Measurements from ENCODE around the gene FAAP24.
"Not testable (repeated sequence)": the region's sequence is repeated elsewhere in the genome, so short reads cannot be mapped to it uniquely, and the experiment has no call there.

The FAAP24 gene, protein sequence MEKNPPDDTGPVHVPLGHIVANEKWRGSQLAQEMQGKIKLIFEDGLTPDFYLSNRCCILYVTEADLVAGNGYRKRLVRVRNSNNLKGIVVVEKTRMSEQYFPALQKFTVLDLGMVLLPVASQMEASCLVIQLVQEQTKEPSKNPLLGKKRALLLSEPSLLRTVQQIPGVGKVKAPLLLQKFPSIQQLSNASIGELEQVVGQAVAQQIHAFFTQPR

DNA sequence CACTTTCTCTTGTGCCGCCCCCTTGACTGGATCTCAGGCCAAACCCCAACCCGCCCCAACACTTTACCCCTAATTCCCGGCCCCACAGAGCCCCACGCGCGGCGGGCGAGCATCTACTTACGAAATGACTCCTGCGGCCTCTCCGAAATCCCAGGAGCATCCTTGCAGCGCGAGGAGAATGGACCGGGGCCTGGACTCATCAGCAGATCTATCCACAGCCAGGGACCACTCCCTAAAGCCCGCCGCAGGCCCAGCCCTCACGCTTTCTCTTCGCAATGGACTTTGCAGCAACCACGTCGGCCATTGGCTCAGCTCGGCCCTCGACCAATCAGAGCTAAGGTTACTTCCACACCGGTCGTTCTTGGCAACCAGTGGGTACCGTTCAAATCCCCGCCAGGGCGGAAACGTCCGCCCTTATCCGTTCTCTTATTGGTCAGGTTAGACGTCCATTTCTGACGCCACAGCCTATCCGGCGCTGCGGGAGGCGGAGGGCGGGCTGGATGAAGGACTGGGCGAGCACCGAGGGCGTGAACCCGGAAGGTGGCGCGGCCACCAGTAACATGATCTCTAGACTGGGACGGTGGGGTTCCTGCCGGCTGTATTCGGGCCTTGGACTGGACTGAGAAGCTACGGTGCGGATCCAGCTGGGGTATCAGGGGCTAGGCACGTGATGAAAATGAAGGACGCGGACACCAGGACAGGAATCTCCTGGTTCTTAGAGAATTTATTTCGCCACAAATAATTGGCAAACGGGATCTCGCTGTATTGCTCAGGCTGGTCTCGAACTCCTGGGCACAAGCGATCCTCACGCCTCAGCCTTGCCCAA, at the start of gene FAAP24, which contains the start of gene CEP89:
Gene FAAP24, plus strand, starts transcription at position 528 of the 826 bp plus-strand sequence. CDS start 955 bp downstream, outside the sequence.
Gene CEP89, minus strand, starts transcription at position 244 of the 826 bp plus-strand sequence. Its CDS starts 84 bp downstream, at position 160.
- H3K4me1 ChIP-seq (ENCODE audit: control insufficient read depth, insufficient read depth, low read length), result no peaks in the 10 kb centered on the region
- peaks cover 9% of the 10 kb centered on the region for H3K36me3 ChIP-seq (ENCODE audit: control insufficient read depth, insufficient read depth, low read length)
- H3K27me3 ChIP-seq (ENCODE audit: control insufficient read depth, insufficient read depth, low read length), result no peaks in the 10 kb centered on the region
- no peaks in the 10 kb centered on the region for H3K9me3 ChIP-seq (ENCODE audit: control insufficient read depth, insufficient read depth, low read length)
- H3K4me3 ChIP-seq (ENCODE audit: low read depth, low read length), result peak within 1 kb of the TSS; percentile 78
- peak within 1 kb of the TSS; percentile 55; the same call in 1 of the 2 replicates for H3K9ac ChIP-seq (ENCODE audit: low read depth, low read length)
- peak within 1 kb of the TSS; percentile 50 for H3K27ac ChIP-seq (ENCODE audit: low read depth, low read length)

DNA sequence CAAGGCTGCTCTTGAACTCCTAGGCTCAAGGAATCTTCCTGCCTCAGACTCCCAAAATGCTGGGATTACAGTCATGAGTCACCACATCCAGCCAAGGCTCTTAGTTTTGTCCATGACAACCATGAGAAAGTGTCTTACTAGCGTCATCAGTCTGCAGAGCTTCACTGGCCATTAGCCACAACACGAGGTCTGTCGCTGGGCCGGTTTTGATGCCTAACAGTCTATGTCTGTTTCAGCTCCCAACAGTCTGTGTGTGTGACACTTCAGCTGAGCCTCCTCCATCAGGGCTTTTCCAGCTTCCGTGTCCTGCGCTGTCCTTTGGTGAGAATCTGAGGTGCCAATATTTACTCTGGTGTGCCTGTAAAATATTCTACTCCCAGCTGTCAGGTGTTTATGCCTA, 47.8 kb upstream of the FAAP24 start:
- no peaks in the 10 kb centered on the region for H3K4me1 ChIP-seq (ENCODE audit: control insufficient read depth, insufficient read depth, low read length)
- no peak overlapping the region for H3K9ac ChIP-seq (ENCODE audit: low read depth, low read length)
- peaks cover 2% of the 10 kb centered on the region; the same call in 1 of the 2 replicates for H3K9me3 ChIP-seq (ENCODE audit: control insufficient read depth, insufficient read depth, low read length)
- H3K27me3 ChIP-seq (ENCODE audit: control insufficient read depth, insufficient read depth, low read length), result no peaks in the 10 kb centered on the region
- no peak overlapping the region for H3K27ac ChIP-seq (ENCODE audit: low read depth, low read length)
- peaks cover 12% of the 10 kb centered on the region; the same call in 1 of the 2 replicates for H3K36me3 ChIP-seq (ENCODE audit: control insufficient read depth, insufficient read depth, low read length)
- H3K4me3 ChIP-seq (ENCODE audit: low read depth, low read length), result no peak overlapping the region

DNA sequence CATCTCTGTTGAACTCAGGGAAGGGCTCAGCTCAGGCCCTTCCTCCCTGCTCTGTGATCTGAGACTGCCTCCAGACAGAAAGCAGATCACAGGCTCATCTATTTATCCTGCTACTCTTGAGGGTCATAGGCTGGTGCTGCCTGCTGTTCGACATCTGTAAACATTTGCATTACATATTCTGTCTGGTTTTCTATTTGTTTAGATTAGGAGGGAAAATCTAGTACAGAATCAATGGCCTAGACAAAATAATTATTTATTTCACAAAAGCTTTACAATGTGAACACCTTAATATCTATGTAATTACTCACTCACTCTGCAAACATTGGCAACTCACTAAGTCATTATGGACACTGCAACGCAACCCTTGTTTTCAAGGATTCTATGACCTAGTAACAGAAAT, 43.2 kb upstream of the FAAP24 start:
- no peak overlapping the region for H3K4me3 ChIP-seq (ENCODE audit: low read depth, low read length)
- H3K27ac ChIP-seq (ENCODE audit: low read depth, low read length), result no peak overlapping the region
- H3K9me3 ChIP-seq (ENCODE audit: control insufficient read depth, insufficient read depth, low read length), result peaks cover 2% of the 10 kb centered on the region; the same call in 1 of the 2 replicates
- H3K27me3 ChIP-seq (ENCODE audit: control insufficient read depth, insufficient read depth, low read length), result no peaks in the 10 kb centered on the region
- H3K36me3 ChIP-seq (ENCODE audit: control insufficient read depth, insufficient read depth, low read length), result peaks cover 26% of the 10 kb centered on the region
- no peak overlapping the region for H3K9ac ChIP-seq (ENCODE audit: low read depth, low read length)
- H3K4me1 ChIP-seq (ENCODE audit: control insufficient read depth, insufficient read depth, low read length), result no peaks in the 10 kb centered on the region

DNA sequence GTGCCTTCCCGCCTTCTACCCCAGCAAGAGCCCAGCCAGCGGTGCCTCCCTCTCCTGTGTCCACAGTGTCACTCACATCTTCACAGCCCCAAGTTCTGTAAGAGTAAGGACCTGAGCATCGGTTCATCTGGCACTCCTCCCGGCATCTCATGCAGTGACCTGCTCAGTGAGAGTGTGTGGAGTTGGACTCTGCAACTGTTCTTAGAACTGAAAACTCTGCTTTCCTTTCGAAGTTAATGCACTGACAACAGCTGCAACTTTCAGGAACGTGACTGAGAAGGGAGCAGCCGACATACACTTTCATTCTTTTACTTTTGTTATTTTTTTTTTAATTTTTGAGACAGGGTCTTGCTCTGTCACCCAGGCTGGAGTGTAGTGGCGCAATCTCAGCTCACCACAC, 41.5 kb upstream of the FAAP24 start:
- H3K36me3 ChIP-seq (ENCODE audit: control insufficient read depth, insufficient read depth, low read length), result peaks cover 17% of the 10 kb centered on the region; the same call in 1 of the 2 replicates
- peaks cover 2% of the 10 kb centered on the region; the same call in 1 of the 2 replicates for H3K9me3 ChIP-seq (ENCODE audit: control insufficient read depth, insufficient read depth, low read length)
- H3K4me3 ChIP-seq (ENCODE audit: low read depth, low read length), result no peak overlapping the region
- H3K27ac ChIP-seq (ENCODE audit: low read depth, low read length), result no peak overlapping the region
- no peaks in the 10 kb centered on the region for H3K27me3 ChIP-seq (ENCODE audit: control insufficient read depth, insufficient read depth, low read length)
- H3K9ac ChIP-seq (ENCODE audit: low read depth, low read length), result no peak overlapping the region
- H3K4me1 ChIP-seq (ENCODE audit: control insufficient read depth, insufficient read depth, low read length), result no peaks in the 10 kb centered on the region

DNA sequence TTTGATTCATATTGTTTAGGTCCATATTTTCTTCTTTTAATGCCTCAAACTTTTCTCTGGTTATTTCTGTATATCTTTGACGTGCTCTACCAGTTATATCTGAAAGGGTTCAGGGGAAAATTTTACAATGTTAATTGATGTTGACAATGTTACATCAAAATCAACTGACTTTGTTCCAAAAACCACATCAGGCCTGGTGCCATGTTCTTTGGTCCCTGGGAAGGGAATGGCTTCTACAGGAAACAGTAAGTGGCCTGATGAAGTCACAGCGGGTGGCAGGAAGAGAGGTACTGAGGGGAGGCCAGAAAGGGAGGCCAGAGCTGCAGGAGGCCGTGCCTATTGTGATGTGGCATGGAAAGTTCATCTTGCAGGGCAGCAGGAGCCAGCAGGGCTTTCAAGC, 38.5 kb upstream of the FAAP24 start:
- Histone ChIP-seq H3K4me1 (ENCODE audit: control insufficient read depth, insufficient read depth, low read length) (no peaks in the 10 kb centered on the region), H3K9me3 (ENCODE audit: control insufficient read depth, insufficient read depth, low read length) (no peaks in the 10 kb centered on the region), H3K36me3 (ENCODE audit: control insufficient read depth, insufficient read depth, low read length) (peaks cover 14% of the 10 kb centered on the region; the same call in 1 of the 2 replicates), H3K27ac (ENCODE audit: low read depth, low read length) (no peak overlapping the region), H3K4me3 (ENCODE audit: low read depth, low read length) (no peak overlapping the region), H3K9ac (ENCODE audit: low read depth, low read length) (no peak overlapping the region), H3K27me3 (ENCODE audit: control insufficient read depth, insufficient read depth, low read length) (no peaks in the 10 kb centered on the region)

DNA sequence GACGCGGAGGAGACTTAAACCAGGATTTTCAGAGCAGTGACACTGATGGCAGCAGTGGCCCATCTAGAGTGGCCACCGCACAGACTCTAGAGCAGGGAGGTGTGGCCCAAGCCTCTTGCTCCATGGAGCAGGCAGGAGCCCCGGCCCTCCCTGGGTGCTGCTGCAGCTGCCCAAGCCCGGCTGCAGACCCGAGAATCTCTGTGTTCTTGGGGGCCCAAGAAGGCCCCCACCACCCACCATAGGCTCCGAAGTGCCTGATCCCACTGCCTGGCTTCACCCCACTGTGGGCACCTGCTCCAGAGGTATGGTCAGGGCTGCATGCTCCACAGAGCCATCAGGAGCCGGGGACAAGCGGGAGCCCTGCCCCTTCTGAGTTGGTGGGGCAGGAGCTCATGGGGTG, 36.4 kb upstream of the FAAP24 start:
- Histone ChIP-seq H3K4me3 (ENCODE audit: low read depth, low read length) (no peak overlapping the region), H3K9me3 (ENCODE audit: control insufficient read depth, insufficient read depth, low read length) (no peaks in the 10 kb centered on the region), H3K9ac (ENCODE audit: low read depth, low read length) (no peak overlapping the region), H3K27me3 (ENCODE audit: control insufficient read depth, insufficient read depth, low read length) (no peaks in the 10 kb centered on the region), H3K27ac (ENCODE audit: low read depth, low read length) (no peak overlapping the region), H3K36me3 (ENCODE audit: control insufficient read depth, insufficient read depth, low read length) (peaks cover 9% of the 10 kb centered on the region; the same call in 1 of the 2 replicates), H3K4me1 (ENCODE audit: control insufficient read depth, insufficient read depth, low read length) (no peaks in the 10 kb centered on the region)

DNA sequence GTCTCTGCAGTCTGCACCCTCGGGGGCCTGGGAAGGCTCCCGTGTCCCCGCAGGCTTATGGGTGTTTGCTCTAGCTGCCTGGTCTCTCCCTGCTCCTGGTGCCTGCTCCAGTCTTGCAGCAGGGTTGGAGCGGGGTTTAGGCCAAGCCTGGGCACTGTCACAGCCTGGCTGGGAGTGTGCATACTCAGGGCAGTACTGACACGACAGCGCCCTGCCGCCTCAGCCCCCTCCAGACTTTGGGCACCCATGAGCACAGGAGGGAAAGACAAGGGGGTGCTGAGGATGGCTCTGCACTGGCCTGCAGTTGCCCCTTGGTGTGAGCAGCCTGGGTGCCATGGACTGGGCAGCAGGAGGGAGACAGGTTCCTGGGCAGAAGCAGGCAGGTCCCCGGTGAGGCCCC, 36.0 kb upstream of the FAAP24 start:
- no peak overlapping the region for H3K4me3 ChIP-seq (ENCODE audit: low read depth, low read length)
- H3K9me3 ChIP-seq (ENCODE audit: control insufficient read depth, insufficient read depth, low read length), result no peaks in the 10 kb centered on the region
- H3K27me3 ChIP-seq (ENCODE audit: control insufficient read depth, insufficient read depth, low read length), result no peaks in the 10 kb centered on the region
- no peak overlapping the region for H3K27ac ChIP-seq (ENCODE audit: low read depth, low read length)
- no peak overlapping the region for H3K9ac ChIP-seq (ENCODE audit: low read depth, low read length)
- peaks cover 8% of the 10 kb centered on the region; the same call in 1 of the 2 replicates for H3K36me3 ChIP-seq (ENCODE audit: control insufficient read depth, insufficient read depth, low read length)
- no peaks in the 10 kb centered on the region for H3K4me1 ChIP-seq (ENCODE audit: control insufficient read depth, insufficient read depth, low read length)

DNA sequence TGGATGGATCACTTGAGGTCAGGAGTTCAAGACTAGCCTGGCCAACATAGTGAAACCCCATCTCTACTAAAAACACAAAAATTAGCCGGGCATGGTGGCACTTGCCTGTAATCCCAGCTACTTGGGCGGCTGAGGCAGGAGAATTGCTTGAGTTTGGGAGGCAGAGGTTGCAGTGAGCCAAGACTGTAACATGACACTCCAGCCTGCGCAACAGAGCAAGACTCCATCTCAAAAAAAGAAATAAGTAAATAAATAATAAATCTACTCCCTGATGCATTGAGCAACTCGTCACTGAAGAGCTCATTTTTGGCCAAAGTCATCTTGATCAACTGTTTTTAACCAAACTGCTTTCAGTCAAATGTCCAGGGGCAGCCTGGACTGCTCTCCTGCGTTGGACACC, 30.8 kb upstream of the FAAP24 start:
- H3K36me3 ChIP-seq (ENCODE audit: control insufficient read depth, insufficient read depth, low read length), result peaks cover 12% of the 10 kb centered on the region
- not testable (repeated sequence) for H3K27me3 ChIP-seq (ENCODE audit: control insufficient read depth, insufficient read depth, low read length); H3K9me3 ChIP-seq (ENCODE audit: control insufficient read depth, insufficient read depth, low read length); H3K4me3 ChIP-seq (ENCODE audit: low read depth, low read length); H3K27ac ChIP-seq (ENCODE audit: low read depth, low read length); H3K9ac ChIP-seq (ENCODE audit: low read depth, low read length); H3K4me1 ChIP-seq (ENCODE audit: control insufficient read depth, insufficient read depth, low read length)

DNA sequence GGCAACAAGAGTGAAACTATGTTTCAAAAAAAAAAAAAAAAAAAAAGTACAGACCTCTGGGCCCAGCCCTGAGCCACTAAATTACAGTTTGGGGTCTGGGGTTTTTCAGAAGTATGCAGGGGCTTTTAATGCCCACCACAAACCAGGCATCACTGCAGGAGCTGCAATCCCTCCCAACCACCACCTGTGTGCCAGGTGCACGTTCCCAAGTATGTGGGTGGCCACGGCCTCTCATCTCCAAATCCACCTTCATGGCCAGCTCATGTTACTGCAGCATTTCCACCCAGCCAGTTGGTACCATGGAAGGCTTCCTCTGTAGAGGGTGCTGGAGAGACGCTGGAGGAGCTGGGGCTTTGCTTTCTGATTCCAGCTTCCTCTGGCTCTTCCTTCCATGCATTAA, 26.8 kb upstream of the FAAP24 start:
- Histone ChIP-seq H3K4me3 (ENCODE audit: low read depth, low read length) (no peak overlapping the region), H3K9ac (ENCODE audit: low read depth, low read length) (no peak overlapping the region), H3K27ac (ENCODE audit: low read depth, low read length) (no peak overlapping the region), H3K36me3 (ENCODE audit: control insufficient read depth, insufficient read depth, low read length) (peaks cover 31% of the 10 kb centered on the region), H3K4me1 (ENCODE audit: control insufficient read depth, insufficient read depth, low read length) (no peaks in the 10 kb centered on the region), H3K9me3 (ENCODE audit: control insufficient read depth, insufficient read depth, low read length) (no peaks in the 10 kb centered on the region), H3K27me3 (ENCODE audit: control insufficient read depth, insufficient read depth, low read length) (no peaks in the 10 kb centered on the region)

DNA sequence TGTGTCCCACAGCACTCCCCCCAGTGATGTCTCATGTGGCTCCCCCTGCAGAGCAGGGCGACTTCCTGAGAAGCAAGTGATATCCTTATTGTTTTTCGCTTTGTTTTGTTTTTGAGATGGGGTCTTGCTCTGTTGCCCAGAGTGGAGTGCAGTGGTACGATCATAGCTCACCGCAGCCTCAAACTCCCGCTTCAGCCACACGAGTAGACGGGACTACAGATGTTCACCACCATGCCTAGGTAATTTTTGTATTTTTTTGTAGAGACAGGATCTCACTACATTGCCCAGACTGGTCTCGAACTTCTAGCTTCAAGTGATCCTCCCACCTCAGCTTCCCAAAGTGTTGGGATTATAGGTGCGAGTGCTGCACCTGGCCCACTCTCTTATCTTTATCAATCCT, 5.3 kb upstream of the FAAP24 start:
- H3K9ac ChIP-seq (ENCODE audit: low read depth, low read length), result no peak overlapping the region
- no peaks in the 10 kb centered on the region for H3K4me1 ChIP-seq (ENCODE audit: control insufficient read depth, insufficient read depth, low read length)
- no peaks in the 10 kb centered on the region for H3K27me3 ChIP-seq (ENCODE audit: control insufficient read depth, insufficient read depth, low read length)
- H3K4me3 ChIP-seq (ENCODE audit: low read depth, low read length), result no peak overlapping the region
- H3K36me3 ChIP-seq (ENCODE audit: control insufficient read depth, insufficient read depth, low read length), result peaks cover 20% of the 10 kb centered on the region; the same call in 1 of the 2 replicates
- no peaks in the 10 kb centered on the region for H3K9me3 ChIP-seq (ENCODE audit: control insufficient read depth, insufficient read depth, low read length)
- H3K27ac ChIP-seq (ENCODE audit: low read depth, low read length), result no peak overlapping the region

DNA sequence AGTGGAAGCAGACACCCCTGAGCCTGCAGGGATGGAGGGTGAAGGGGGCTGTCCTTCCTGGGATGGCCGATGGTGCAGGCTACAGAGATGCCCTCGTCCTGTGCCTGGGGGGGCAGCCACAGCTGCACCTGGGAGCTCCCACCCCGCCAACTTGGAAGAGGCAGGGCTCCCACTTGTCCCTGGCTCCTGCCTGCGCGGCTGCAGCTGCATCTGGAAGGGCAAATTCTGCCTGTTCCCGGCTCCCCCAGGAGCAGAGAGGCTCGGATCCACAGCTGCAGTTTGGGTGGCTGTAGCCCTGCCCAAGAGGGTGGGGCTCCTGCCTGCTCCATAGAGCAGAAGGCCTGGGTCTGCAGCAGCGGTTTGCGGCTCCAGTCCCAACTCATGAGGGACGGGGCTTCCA, 2.5 kb upstream of the FAAP24 start:
- Histone ChIP-seq H3K4me1 (ENCODE audit: control insufficient read depth, insufficient read depth, low read length) (no peaks in the 10 kb centered on the region), H3K9me3 (ENCODE audit: control insufficient read depth, insufficient read depth, low read length) (no peaks in the 10 kb centered on the region), H3K27me3 (ENCODE audit: control insufficient read depth, insufficient read depth, low read length) (no peaks in the 10 kb centered on the region), H3K9ac (ENCODE audit: low read depth, low read length) (no peak overlapping the region), H3K27ac (ENCODE audit: low read depth, low read length) (no peak overlapping the region), H3K4me3 (ENCODE audit: low read depth, low read length) (no peak overlapping the region), H3K36me3 (ENCODE audit: control insufficient read depth, insufficient read depth, low read length) (peaks cover 11% of the 10 kb centered on the region; the same call in 1 of the 2 replicates)
